B cell (primary cell): ENCODE results near the gene MORC1. TPM values are rescaled to one million over a fixed set of nuclear protein-coding genes. Genes with fewer than 3 reads are reported as not detected.

Source experiments
- ATAC-seq: fragments of 200-7000 bp; cut with Tn5 transposase; one replicate; pipeline ENCODE4 v1.10.0; 2021; ENCODE audit warnings: low read depth, mild to moderate bottlenecking, moderate number of reproducible peaks, moderate library complexity
- CTCF ChIA-PET: fragments of 350-600 bp; sonication (Branson Sonifier 250); formaldehyde crosslinking; loops from one replicate; lab custom pipeline; 2021; ENCODE audit warnings: antibody characterized with exemption, inconsistent platforms; lab: Charles Lee
- POLR2A ChIA-PET: fragments of 350-600 bp; sonication (Branson Sonifier 250); formaldehyde crosslinking; loops from one replicate; lab custom pipeline; 2021; ENCODE audit warnings: antibody characterized with exemption; lab: Charles Lee
- DNase-seq: peaks from one replicate; pipeline ENCODE4 v3.0.0; 2013
- H2AFZ ChIP-seq: 2 replicates; pipeline ENCODE4 v1.6.1; 2012; ENCODE audit warnings: mild to moderate bottlenecking, low read depth, low read length; ENCODE audit not compliant: insufficient read depth, poor library complexity, severe bottlenecking
- H3K27ac ChIP-seq, 2 donors: 1 replicate in 1 of 2; 2 replicates in 1 of 2; pipeline ENCODE4 v1.5.1; 2012 to 2013; ENCODE audit warnings: low read length in 2 of 2, mild to moderate bottlenecking in 2 of 2, moderate library complexity in 1 of 2
- H3K27me3 ChIP-seq, 4 experiments: fragments of 200-600 bp in 1 of 4; sonication (generic) in 1 of 4; replicated peaks in 1 of 4; 1 replicate in 2 of 4; 2 replicates in 2 of 4; pipeline versions ENCODE4 v1.6.1 to v1.7.0; 2013 to 2016; ENCODE audit warnings: low read length in 3 of 4, mild to moderate bottlenecking in 2 of 4, mixed read lengths in 1 of 4, moderate library complexity in 1 of 4; ENCODE audit not compliant: insufficient read depth in 4 of 4, control insufficient read depth in 3 of 4; ENCODE audit errors: control extremely low read depth in 1 of 4
- H3K36me3 ChIP-seq, 2 experiments: replicated peaks in 1 of 2; 1 replicate in 1 of 2; 2 replicates in 1 of 2; pipeline versions ENCODE4 v1.6.1 to v1.7.1; 2013; ENCODE audit warnings: low read length in 1 of 2; ENCODE audit not compliant: insufficient read depth in 2 of 2, control insufficient read depth in 1 of 2; ENCODE audit errors: control extremely low read depth in 1 of 2, extremely low read depth in 1 of 2
- H3K4me1 ChIP-seq, 2 donors: fragments of 200-600 bp in 1 of 2; sonication (generic) in 1 of 2; 1 replicate in 1 of 2; 2 replicates in 1 of 2; pipeline versions ENCODE4 v1.5.1 to v1.6.1; 2013 to 2017; ENCODE audit warnings: low read length in 2 of 2; ENCODE audit not compliant: control insufficient read depth in 2 of 2, insufficient read depth in 2 of 2
- H3K4me2 ChIP-seq: replicated peaks from 2 replicates; pipeline ENCODE3; 2012; ENCODE audit warnings: mild to moderate bottlenecking, low read depth, low read length; ENCODE audit not compliant: poor library complexity, severe bottlenecking
- H3K4me3 ChIP-seq, 5 experiments: fragments of 200-600 bp in 1 of 5; sonication (generic) in 1 of 5; 1 replicate in 3 of 5; 2 replicates in 2 of 5; pipeline versions ENCODE4 v1.5.1 to v1.7.0; 2011 to 2016; ENCODE audit warnings: low read length in 4 of 5, mild to moderate bottlenecking in 4 of 5, low read depth in 2 of 5, control low read depth in 1 of 5, moderate library complexity in 1 of 5; ENCODE audit not compliant: insufficient read depth in 1 of 5; ENCODE audit errors: control extremely low read depth in 1 of 5, extremely low read depth in 1 of 5
- H3K79me2 ChIP-seq: fragments of 200-600 bp; sonication (generic); one replicate; pipeline ENCODE4 v1.6.0; 2016; ENCODE audit warnings: low read length; ENCODE audit not compliant: control insufficient read depth, insufficient read depth
- H3K9ac ChIP-seq: fragments of 200-600 bp; sonication (generic); 2 replicates; pipeline ENCODE4 v1.6.1; 2017; ENCODE audit warnings: mild to moderate bottlenecking, low read length, moderate library complexity
- H3K9me3 ChIP-seq, 3 donors: one replicate each; pipeline versions ENCODE4 v1.6.1 to v1.7.1; 2013; ENCODE audit warnings: low read length in 2 of 3; ENCODE audit not compliant: control insufficient read depth in 2 of 3, insufficient read depth in 1 of 3; ENCODE audit errors: control extremely low read depth in 1 of 3
- H4K20me1 ChIP-seq: 2 replicates; pipeline ENCODE4 v1.6.0; 2012; ENCODE audit warnings: mild to moderate bottlenecking, low read length; ENCODE audit not compliant: insufficient read depth, control insufficient read depth, poor library complexity, severe bottlenecking
- H3K27ac Mint-ChIP-seq: one replicate; pipeline ENCODE4 v1.8.0; 2021; ENCODE audit warnings: mixed read lengths
- H3K27me3 Mint-ChIP-seq: one replicate; pipeline ENCODE4 v1.8.0; 2021; ENCODE audit warnings: mixed read lengths
- H3K4me1 Mint-ChIP-seq: one replicate; pipeline ENCODE4 v1.8.0; 2021; ENCODE audit warnings: mixed read lengths
- H3K4me3 Mint-ChIP-seq: one replicate; pipeline ENCODE4 v1.8.0; 2021; ENCODE audit warnings: mixed read lengths
- H3K9me3 Mint-ChIP-seq: one replicate; pipeline ENCODE4 v1.8.0; 2022; ENCODE audit warnings: mixed read lengths; ENCODE audit not compliant: insufficient read depth
- EZH2 ChIP-seq: IDR thresholded peaks from 2 replicates; pipeline ENCODE4 v1.6.1; 2012; ENCODE audit warnings: borderline replicate concordance, low read depth, mild to moderate bottlenecking, moderate library complexity, low read length; ENCODE audit not compliant: insufficient read depth, poor library complexity, severe bottlenecking
- WGBS: methylation state at CpG from one replicate; pipeline ENCODE4 v1.1.5; 2013; ENCODE audit warnings: missing lambda C conversion rate; ENCODE audit not compliant: insufficient coverage; 5-methylcytosine and 5-hydroxymethylcytosine counted together
- intact Hi-C: fragments of 100-400 bp; cut with micrococcal nuclease; formaldehyde crosslinking; loops from one replicate; pipeline ENCODE4 v1.10.0; 2022
- polyA plus RNA-seq: library from polyadenylated mRNA; depleted of rRNA; stranded (reverse); fragments of >200 nt; gene quantifications from 2 replicates; pipeline ENCODE4 v1.2.3, GENCODE V29; 2012
- total RNA-seq, 2 donors: library from RNA; stranded (reverse); fragments of 120-200 nt in 1 of 2; gene quantifications; 1 replicate in 1 of 2; 2 replicates in 1 of 2; pipeline versions ENCODE4 v1.2.3 to v1.2.4, GENCODE V29; 2013 to 2022
- TF ChIP-seq, protein P1 (sequence below): fragments of 200-600 bp; IDR thresholded peaks from one replicate; pipeline ENCODE4 v1.8.0; 2022; ENCODE audit warnings: antibody characterized with exemption, mild to moderate bottlenecking

Gene MORC1
- total and polyA plus RNA-seq, 2 donors (not counting 1 experiment from before 2014, with no cell fraction given) = not detected

GRCh38 chr3:109143646-109144045 lies 25.7 kb upstream of the MORC1 start:
- DNase-seq (no peak), ATAC-seq (no peak)
- Histone ChIP-seq H4K20me1 (no peaks in the 10 kb centered on the region), H3K27ac (no peak overlapping the region), H3K9me3 (peaks cover 0 to 3% (median 0%) of the 10 kb centered on the region in 3 donors), H3K36me3 (no peaks in the 10 kb centered on the region), H3K9ac (no peak overlapping the region), H3K4me3 (no peak overlapping the region), H3K79me2 (no peaks in the 10 kb centered on the region), H3K27me3 (no peaks in the 10 kb centered on the region), H3K4me2 (no peak overlapping the region), H2AFZ (no peak overlapping the region), H3K4me1 (no peaks in the 10 kb centered on the region)
- POLR2A ChIA-PET = no interaction called here
- intact Hi-C loops = no loop called here
- TF ChIP-seq EZH2 = no peak
- TF ChIP-seq, protein P1, sequence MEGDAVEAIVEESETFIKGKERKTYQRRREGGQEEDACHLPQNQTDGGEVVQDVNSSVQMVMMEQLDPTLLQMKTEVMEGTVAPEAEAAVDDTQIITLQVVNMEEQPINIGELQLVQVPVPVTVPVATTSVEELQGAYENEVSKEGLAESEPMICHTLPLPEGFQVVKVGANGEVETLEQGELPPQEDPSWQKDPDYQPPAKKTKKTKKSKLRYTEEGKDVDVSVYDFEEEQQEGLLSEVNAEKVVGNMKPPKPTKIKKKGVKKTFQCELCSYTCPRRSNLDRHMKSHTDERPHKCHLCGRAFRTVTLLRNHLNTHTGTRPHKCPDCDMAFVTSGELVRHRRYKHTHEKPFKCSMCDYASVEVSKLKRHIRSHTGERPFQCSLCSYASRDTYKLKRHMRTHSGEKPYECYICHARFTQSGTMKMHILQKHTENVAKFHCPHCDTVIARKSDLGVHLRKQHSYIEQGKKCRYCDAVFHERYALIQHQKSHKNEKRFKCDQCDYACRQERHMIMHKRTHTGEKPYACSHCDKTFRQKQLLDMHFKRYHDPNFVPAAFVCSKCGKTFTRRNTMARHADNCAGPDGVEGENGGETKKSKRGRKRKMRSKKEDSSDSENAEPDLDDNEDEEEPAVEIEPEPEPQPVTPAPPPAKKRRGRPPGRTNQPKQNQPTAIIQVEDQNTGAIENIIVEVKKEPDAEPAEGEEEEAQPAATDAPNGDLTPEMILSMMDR = no peak
- H3K4me1 Mint-ChIP-seq = no peaks in the 10 kb centered on the region
- H3K4me3 Mint-ChIP-seq = no peak overlapping the region
- H3K27ac Mint-ChIP-seq = no peak overlapping the region
- 100% methylated on average over 1 of the region's 1 CpG for WGBS
- H3K27me3 Mint-ChIP-seq = no peaks in the 10 kb centered on the region
- no peaks in the 10 kb centered on the region for H3K9me3 Mint-ChIP-seq
- CTCF ChIA-PET = no interaction called here

GRCh38 chr3:109140318-109140717 lies 22.4 kb upstream of the MORC1 start:
- Histone ChIP-seq H3K36me3 (no peaks in the 10 kb centered on the region), H3K4me2 (no peak overlapping the region), H3K4me1 (no peaks in the 10 kb centered on the region), H3K4me3 (no peak overlapping the region), H2AFZ (no peak overlapping the region), H4K20me1 (no peaks in the 10 kb centered on the region), H3K79me2 (no peaks in the 10 kb centered on the region), H3K9me3 (no peaks in the 10 kb centered on the region), H3K9ac (no peak overlapping the region), H3K27me3 (no peaks in the 10 kb centered on the region), H3K27ac (no peak overlapping the region)
- Mint-ChIP-seq H3K27me3 (no peaks in the 10 kb centered on the region), H3K27ac (no peak overlapping the region), H3K4me1 (no peaks in the 10 kb centered on the region), H3K9me3 (no peaks in the 10 kb centered on the region), H3K4me3 (no peak overlapping the region)
- no CpG with 5 or more reads among the region's 4 CpGs for WGBS
- DNase-seq (no peak), ATAC-seq (no peak)
- ChIA-PET POLR2A (no interaction called here), CTCF (no interaction called here)
- TF ChIP-seq, protein P1 = no peak
- no peak for TF ChIP-seq EZH2
- intact Hi-C loops = no loop called here
